SK-N-SH (cell line): ENCODE measurements around the gene TSHR. TPM values are rescaled to one million over a fixed set of nuclear protein-coding genes. Genes with fewer than 3 reads are reported as not detected.

Experiments used
- CTCF ChIA-PET: fragments of 300-600, 350-600 bp; formaldehyde crosslinking; extraction: SDS; loops from one replicate; lab custom pipeline; 2021; lab: Yijun Ruan, JAX
- POLR2A ChIA-PET: fragments of 350-600 bp; sonication (Branson Sonifier 250); formaldehyde crosslinking; extraction: SDS; loops from one replicate; lab custom pipeline; 2020; ENCODE audit warnings: antibody characterized with exemption, inconsistent platforms; lab: Yijun Ruan, JAX
- DNase-seq: peaks from one replicate; pipeline ENCODE4 v3.0.0; 2012
- H2AFZ ChIP-seq: fragments of 200-600 bp; sonication (generic); 2 replicates; pipeline ENCODE4 v1.8.1; 2016; ENCODE audit warnings: antibody characterized with exemption, mild to moderate bottlenecking, low read depth
- H3F3A ChIP-seq: fragments of 200-600 bp; sonication (generic); replicated peaks from 2 replicates; pipeline ENCODE3; 2016; ENCODE audit warnings: antibody characterized with exemption, mild to moderate bottlenecking; ENCODE audit not compliant: insufficient read depth
- H3K27ac ChIP-seq, 2 experiments: fragments of 200-500 bp in 1 of 2; fragments of 200-600 bp in 1 of 2; sonication (Bioruptor generic) in 1 of 2; sonication (generic), shearing (Covaris generic) in 1 of 2; 2 replicates each; pipeline versions ENCODE4 v1.5.1 to v1.6.1; 2014 to 2016; ENCODE audit warnings: low read depth in 2 of 2, inconsistent platforms in 1 of 2, low read length in 1 of 2, mild to moderate bottlenecking in 1 of 2, mixed read lengths in 1 of 2
- H3K27me3 ChIP-seq: fragments of 200-600 bp; sonication (generic), shearing (Covaris generic); 2 replicates; pipeline ENCODE4 v1.6.1; 2016; ENCODE audit warnings: mixed run types; ENCODE audit not compliant: insufficient read depth
- H3K36me3 ChIP-seq, 2 experiments: fragments of 200-500 bp in 1 of 2; fragments of 200-600 bp in 1 of 2; sonication (Bioruptor generic) in 1 of 2; sonication (generic) in 1 of 2; replicated peaks in 1 of 2; 2 replicates each; pipeline versions ENCODE3 to v1.5.1; 2014 to 2016; ENCODE audit warnings: low read length in 1 of 2, mild to moderate bottlenecking in 1 of 2; ENCODE audit not compliant: insufficient read depth in 2 of 2, control insufficient read depth in 1 of 2
- H3K4me1 ChIP-seq, 2 experiments: fragments of 200-500 bp in 1 of 2; fragments of 200-600 bp in 1 of 2; sonication (Bioruptor generic) in 1 of 2; sonication (generic), shearing (Covaris generic) in 1 of 2; 2 replicates each; pipeline versions ENCODE4 v1.5.1 to v1.6.1; 2014 to 2016; ENCODE audit warnings: low read depth in 1 of 2, low read length in 1 of 2, mixed run types in 1 of 2; ENCODE audit not compliant: insufficient read depth in 2 of 2, control insufficient read depth in 1 of 2
- H3K4me2 ChIP-seq: fragments of 200-600 bp; sonication (generic), shearing (Covaris generic); 2 replicates; pipeline ENCODE4 v1.6.1; 2017; ENCODE audit warnings: mixed run types
- H3K4me3 ChIP-seq, 2 experiments: fragments of 200-500 bp in 1 of 2; fragments of 200-600 bp in 1 of 2; sonication (Bioruptor generic) in 1 of 2; sonication (generic), shearing (Covaris generic) in 1 of 2; 2 replicates each; pipeline versions ENCODE4 v1.5.1 to v1.8.1; 2014 to 2016; ENCODE audit warnings: low read depth in 2 of 2, inconsistent platforms in 1 of 2, low read length in 1 of 2, mild to moderate bottlenecking in 1 of 2, mixed read lengths in 1 of 2, moderate library complexity in 1 of 2
- H3K79me2 ChIP-seq: fragments of 200-600 bp; sonication (generic); 2 replicates; pipeline ENCODE4 v1.8.1; 2017; ENCODE audit warnings: mild to moderate bottlenecking; ENCODE audit not compliant: insufficient read depth
- H3K9ac ChIP-seq: fragments of 200-600 bp; sonication (generic); 2 replicates; pipeline ENCODE4 v1.6.1; 2017; ENCODE audit warnings: mixed run types
- H3K9me2 ChIP-seq: fragments of 200-600 bp; sonication (generic); 2 replicates; pipeline ENCODE4 v1.6.1; 2017; ENCODE audit warnings: mixed run types
- H3K9me3 ChIP-seq: fragments of 200-600 bp; sonication (generic); 2 replicates; pipeline ENCODE4 v1.6.1; 2017; ENCODE audit warnings: mixed run types, mild to moderate bottlenecking, moderate library complexity
- H4K20me1 ChIP-seq: fragments of 200-600 bp; sonication (generic); 2 replicates; pipeline ENCODE4 v1.6.1; 2017; ENCODE audit warnings: mild to moderate bottlenecking, mixed run types; ENCODE audit not compliant: insufficient read depth
- CTCF ChIP-seq: fragments of 200-600 bp; sonication (generic); IDR thresholded peaks from 2 replicates; pipeline ENCODE4 v1.6.1; 2017; ENCODE audit warnings: antibody characterized with exemption, mild to moderate bottlenecking, moderate library complexity
- ELF1 ChIP-seq: IDR thresholded peaks from 2 replicates; pipeline ENCODE4 v1.4.0; 2012
- EP300 ChIP-seq, 2 experiments: IDR thresholded peaks; 2 replicates each; pipeline versions ENCODE4 v1.4.0 to v1.6.1; 2012; ENCODE audit warnings: borderline replicate concordance in 1 of 2, low read depth in 1 of 2, low read length in 1 of 2
- FOSL2 ChIP-seq: IDR thresholded peaks from 2 replicates; pipeline ENCODE4 v1.4.0; 2012; ENCODE audit warnings: low read depth, mild to moderate bottlenecking, moderate library complexity, borderline replicate concordance
- FOXM1 ChIP-seq: IDR thresholded peaks from 2 replicates; pipeline ENCODE4 v1.4.0; 2012; ENCODE audit warnings: low read depth, mild to moderate bottlenecking
- GABPA ChIP-seq: IDR thresholded peaks from 2 replicates; pipeline ENCODE4 v1.4.0; 2012; ENCODE audit warnings: low read depth, mild to moderate bottlenecking
- MAX ChIP-seq: IDR thresholded peaks from 2 replicates; pipeline ENCODE4 v1.4.0; 2012; ENCODE audit warnings: low read depth
- MXI1 ChIP-seq: IDR thresholded peaks from 2 replicates; pipeline ENCODE4 v1.6.1; 2012; ENCODE audit warnings: mild to moderate bottlenecking, low read depth, low read length, improper control_type of control experiment
- PBX3 ChIP-seq: IDR thresholded peaks from 2 replicates; pipeline ENCODE4; 2012
- RXRA ChIP-seq: IDR thresholded peaks from 2 replicates; pipeline ENCODE4 v1.4.0; 2012; ENCODE audit warnings: low read depth, mild to moderate bottlenecking, borderline replicate concordance
- SIN3A ChIP-seq: IDR thresholded peaks from 2 replicates; pipeline ENCODE4 v1.6.1; 2012; ENCODE audit warnings: low read depth, mild to moderate bottlenecking, low read length, moderate library complexity, borderline replicate concordance
- TCF12 ChIP-seq: IDR thresholded peaks from 2 replicates; pipeline ENCODE4 v1.4.0; 2012
- TEAD4 ChIP-seq: IDR thresholded peaks from 2 replicates; pipeline ENCODE4 v1.4.0; 2012; ENCODE audit warnings: mild to moderate bottlenecking, borderline replicate concordance; ENCODE audit not compliant: insufficient read depth
- USF2 ChIP-seq: fragments of 150-350 bp; IDR thresholded peaks from 2 replicates; pipeline ENCODE4 v1.6.1; 2017; ENCODE audit warnings: antibody characterized with exemption, low read length, low read depth, borderline replicate concordance
- ZBTB33 ChIP-seq: IDR thresholded peaks from 2 replicates; pipeline ENCODE4 v1.4.0; 2012; ENCODE audit warnings: low read depth, borderline replicate concordance
- WGBS: methylation state at CpG from one replicate; pipeline ENCODE4 v1.1.6; 2017; ENCODE audit warnings: low lambda C conversion rate; 5-methylcytosine and 5-hydroxymethylcytosine counted together
- polyA plus RNA-seq, 3 experiments: library from polyadenylated mRNA; depleted of rRNA; stranded (reverse); fragments of >200 nt; gene quantifications; 2 replicates each; pipeline ENCODE4 v1.2.3, GENCODE V29; 2012

TSHR gene
- not detected in 2 replicates for polyA plus RNA-seq (2012; rRNA removed)
- not detected in 2 replicates for polyA plus RNA-seq (2012; cell fraction: cytosol; rRNA removed)
- not detected in 2 replicates for polyA plus RNA-seq (2012; cell fraction: nucleus; rRNA removed)

- Histone ChIP-seq H3K27me3 (peaks cover 25% of the 10 kb centered on the region), H3K9me2 (no peaks in the 10 kb centered on the region), H3K27ac (no peak within 1 kb of the TSS), H3K4me3 (peak within 1 kb of the TSS; percentile 54 to 70), H3K9me3 (no peaks in the 10 kb centered on the region), H4K20me1 (no peaks in the 10 kb centered on the region), H3K4me2 (peak within 1 kb of the TSS; percentile 90; the same call in 1 of the 2 replicates), H2AFZ (peak within 1 kb of the TSS; percentile 89), H3K36me3 (no peaks in the 10 kb centered on the region), H3F3A (no peaks in the 10 kb centered on the region), H3K9ac (no peak within 1 kb of the TSS), H3K79me2 (no peaks in the 10 kb centered on the region), H3K4me1 (peaks cover 0 to 2% of the 10 kb centered on the region in 2 experiments; a peak in 1 of 4 replicates)
- 50% methylated on average over 16 of the region's 21 CpGs for WGBS
- no peak for TF ChIP-seq ELF1
- no peak for TF ChIP-seq SIN3A
- TF ChIP-seq FOXM1 = no peak
- no peak for TF ChIP-seq MXI1
- TF ChIP-seq USF2 = no peak
- no peak for TF ChIP-seq PBX3
- no peak for TF ChIP-seq GABPA
- TF ChIP-seq RXRA = no peak
- TF ChIP-seq EP300 (IDR thresholded peaks at IDR 0.05; ENCODE audit: borderline replicate concordance in 1 of 2, low read depth in 1 of 2, low read length in 1 of 2) = no peak
- TF ChIP-seq ZBTB33 = no peak
- TF ChIP-seq CTCF = no peak
- TF ChIP-seq FOSL2 = no peak
- TF ChIP-seq MAX = no peak
- TF ChIP-seq TEAD4 = no peak
- no peak for TF ChIP-seq TCF12
- DNase-seq = no peak
- ChIA-PET CTCF (interaction anchor here (0.5 to 3.0 kb wide), 14 partner anchors 9 to 316 kb away, joined by 3 to 42 read pairs (median 6); partner anchors contain the start of gene CEP128), POLR2A (no interaction called here)
These were observed at the start of gene TSHR for GRCh38 chr14:80955416-80955941. TSHR (plus strand) TSS chr14:80955621; CDS start chr14:80955681, 60 bp downstream.
